OCI-LY7 (cell line): ENCODE measurements around the gene CNP.

Source experiments
- EZH2phosphoT487 ChIP-seq: fragments of 200-600 bp; sonication (generic); IDR thresholded peaks from 2 replicates; pipeline ENCODE4 v1.6.1; 2018; ENCODE audit warnings: low read depth, borderline replicate concordance, mild to moderate bottlenecking, mixed run types, antibody characterized with exemption, low read length, moderate library complexity, mixed read lengths
- TF ChIP-seq, protein P1 (sequence below): fragments of 200-600 bp; sonication (generic); conservative IDR thresholded peaks from 2 replicates; pipeline ENCODE4 v1.5.1; 2014; ENCODE audit warnings: mild to moderate bottlenecking, antibody characterized with exemption, low read length, moderate library complexity, mixed read lengths

DNA sequence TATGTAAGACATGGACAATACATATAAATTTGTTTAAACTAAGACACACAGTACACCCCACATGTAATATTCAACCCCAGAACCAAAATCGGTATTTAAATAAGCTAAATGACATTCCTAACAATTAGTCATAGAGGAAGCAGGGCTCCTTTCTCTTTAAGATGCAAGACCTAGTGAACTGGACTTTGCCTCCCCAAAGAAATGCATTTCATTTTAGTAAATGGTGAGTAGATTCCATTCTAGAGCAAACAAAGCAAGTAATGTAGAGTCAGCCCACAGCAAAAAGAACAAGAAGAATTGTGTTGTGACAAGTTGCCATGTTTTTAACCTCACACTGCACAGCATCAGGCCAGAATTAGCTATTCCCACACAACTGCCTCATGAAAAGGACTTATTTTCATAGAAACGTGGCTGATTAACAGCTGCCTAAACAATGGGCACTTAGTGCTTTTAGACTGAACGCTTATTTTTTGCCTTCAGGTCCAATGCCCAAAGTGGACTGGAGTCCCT, 36.3 kb downstream of the CNP start:
- TF ChIP-seq, protein P1, sequence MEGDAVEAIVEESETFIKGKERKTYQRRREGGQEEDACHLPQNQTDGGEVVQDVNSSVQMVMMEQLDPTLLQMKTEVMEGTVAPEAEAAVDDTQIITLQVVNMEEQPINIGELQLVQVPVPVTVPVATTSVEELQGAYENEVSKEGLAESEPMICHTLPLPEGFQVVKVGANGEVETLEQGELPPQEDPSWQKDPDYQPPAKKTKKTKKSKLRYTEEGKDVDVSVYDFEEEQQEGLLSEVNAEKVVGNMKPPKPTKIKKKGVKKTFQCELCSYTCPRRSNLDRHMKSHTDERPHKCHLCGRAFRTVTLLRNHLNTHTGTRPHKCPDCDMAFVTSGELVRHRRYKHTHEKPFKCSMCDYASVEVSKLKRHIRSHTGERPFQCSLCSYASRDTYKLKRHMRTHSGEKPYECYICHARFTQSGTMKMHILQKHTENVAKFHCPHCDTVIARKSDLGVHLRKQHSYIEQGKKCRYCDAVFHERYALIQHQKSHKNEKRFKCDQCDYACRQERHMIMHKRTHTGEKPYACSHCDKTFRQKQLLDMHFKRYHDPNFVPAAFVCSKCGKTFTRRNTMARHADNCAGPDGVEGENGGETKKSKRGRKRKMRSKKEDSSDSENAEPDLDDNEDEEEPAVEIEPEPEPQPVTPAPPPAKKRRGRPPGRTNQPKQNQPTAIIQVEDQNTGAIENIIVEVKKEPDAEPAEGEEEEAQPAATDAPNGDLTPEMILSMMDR = no peak
- TF ChIP-seq EZH2phosphoT487 = no peak
